K562 (cell line): Measurements from ENCODE around the gene CHCT1. TPM values are rescaled to one million over a fixed set of nuclear protein-coding genes. Genes with fewer than 3 reads are reported as not detected.

Experiments used
- ATF6 ChIP-seq: sonication (generic); formaldehyde crosslinking; IDR thresholded peaks from 2 replicates; pipeline ENCODE4 v1.4.0; 2020; ENCODE audit warnings: mild to moderate bottlenecking, missing genetic modification reagents
- CEBPZ ChIP-seq: fragments of 150-350 bp; IDR thresholded peaks from 2 replicates; pipeline ENCODE4 v1.6.1; 2014; ENCODE audit warnings: low read depth, mild to moderate bottlenecking, low read length, borderline replicate concordance
- CGGBP1 ChIP-seq: fragments of 250-450 bp; sonication (Bioruptor Pico); IDR thresholded peaks from 2 replicates; pipeline ENCODE4 v1.9.0; 2021; ENCODE audit warnings: mild to moderate bottlenecking
- COPS2 ChIP-seq: fragments of 450-650 bp; conservative IDR thresholded peaks from 2 replicates; pipeline ENCODE4 v1.6.1; 2016; ENCODE audit warnings: mild to moderate bottlenecking, moderate library complexity
- DPF2 ChIP-seq: fragments of 450-650 bp; IDR thresholded peaks from 2 replicates; pipeline ENCODE4 v1.6.1; 2016
- FOXA1 ChIP-seq: fragments of 450-650 bp; IDR thresholded peaks from 2 replicates; pipeline ENCODE4 v1.6.1; 2016; ENCODE audit warnings: mild to moderate bottlenecking, borderline replicate concordance
- HIVEP1 ChIP-seq: fragments of 250-450 bp; sonication (Bioruptor Pico); IDR thresholded peaks from 2 replicates; pipeline ENCODE4 v1.4.0; 2020; ENCODE audit warnings: mild to moderate bottlenecking
- JUNB ChIP-seq: fragments of 450-650 bp; formaldehyde crosslinking; conservative IDR thresholded peaks from 2 replicates; pipeline ENCODE4 v1.4.0; 2020; ENCODE audit warnings: mild to moderate bottlenecking
- KDM1A ChIP-seq, 2 experiments: fragments of 450-650 bp; IDR thresholded peaks; 2 replicates each; pipeline ENCODE4 v1.6.1; 2016; ENCODE audit warnings: mild to moderate bottlenecking in 2 of 2
- LARP7 ChIP-seq: fragments of 450-650 bp; IDR thresholded peaks from 2 replicates; pipeline ENCODE4 v1.6.1; 2016
- MAFG ChIP-seq: fragments of 450-650 bp; conservative IDR thresholded peaks from 2 replicates; pipeline ENCODE4 v1.6.1; 2016; ENCODE audit warnings: missing genetic modification characterization, missing compliant biosample characterization
- MTA3 ChIP-seq: fragments of 450-650 bp; formaldehyde crosslinking; IDR thresholded peaks from 2 replicates; pipeline ENCODE4 v1.6.1; 2017; ENCODE audit warnings: mild to moderate bottlenecking, borderline replicate concordance
- PATZ1 ChIP-seq: fragments of 250-450 bp; sonication (Bioruptor Pico); IDR thresholded peaks from 2 replicates; pipeline ENCODE4 v1.5.0; 2020; ENCODE audit warnings: mild to moderate bottlenecking, borderline replicate concordance
- POU5F1 ChIP-seq: fragments of 150-350 bp; IDR thresholded peaks from 2 replicates; pipeline ENCODE4 v1.6.1; 2014; ENCODE audit warnings: borderline replicate concordance, low read length, low read depth, mild to moderate bottlenecking; ENCODE audit not compliant: partially characterized antibody
- SRSF3 ChIP-seq: fragments of 200-400 bp; formaldehyde crosslinking; IDR thresholded peaks from 2 replicates; pipeline ENCODE4 v1.6.1; 2016; ENCODE audit warnings: mild to moderate bottlenecking, low read length, moderate library complexity; ENCODE audit not compliant: insufficient read depth
- TAF1 ChIP-seq: IDR thresholded peaks from 2 replicates; pipeline ENCODE4 v1.6.1; 2011; ENCODE audit warnings: mild to moderate bottlenecking, low read length, moderate library complexity; ENCODE audit not compliant: insufficient read depth, control insufficient read depth, severe bottlenecking; ENCODE audit errors: extremely low read depth
- TRIM24 ChIP-seq, 2 experiments: fragments of 450-650 bp; IDR thresholded peaks; 2 replicates each; pipeline ENCODE4 v1.6.1; 2016
- USF2 ChIP-seq: sonication (generic); formaldehyde crosslinking; IDR thresholded peaks from 2 replicates; pipeline ENCODE4 v1.5.0; 2020; ENCODE audit warnings: missing genetic modification reagents
- ZNF280A ChIP-seq: fragments of 450-650 bp; IDR thresholded peaks from 2 replicates; pipeline ENCODE4 v1.6.1; 2018; ENCODE audit warnings: mild to moderate bottlenecking, low read depth; ENCODE audit not compliant: partially characterized antibody
- polyA plus RNA-seq, 8 experiments: library from polyadenylated mRNA; depleted of rRNA in 4 of 8; stranded (reverse) in 5 of 8; unstranded in 3 of 8; fragments of >200 nt; fragmentation: Nextera tagmentation in 2 of 8; fragmentation: Illumina TruSeq in 1 of 8; extraction: Ambion mirVana in 2 of 8; extraction: Trizol in 1 of 8; gene quantifications; 2 replicates each; pipeline versions ENCODE4 v1.2.1 to v1.2.3, GENCODE V29; 2011 to 2014; ENCODE audit warnings: inconsistent platforms in 1 of 8, missing spikeins in 1 of 8
- total RNA-seq, 7 experiments: library from RNA; depleted of rRNA in 6 of 7; stranded (reverse); fragments of >200 nt in 6 of 7; fragmentation: Illumina TruSeq in 2 of 7; extraction: Trizol in 2 of 7; gene quantifications; 2 replicates each; pipeline versions ENCODE4 v1.2.1 to v1.2.3, GENCODE V29; 2011 to 2021; ENCODE audit warnings: low replicate concordance in 1 of 7

Gene CHCT1
- total and polyA plus RNA-seq, 9 of the 15 experiments (the other 6 are each of a cell fraction or from before 2014, with no cell fraction given), result not detected

- TF ChIP-seq JUNB (CRISPR knock-in tag), result no peak
- TF ChIP-seq DPF2, result no peak
- TF ChIP-seq CGGBP1 (CRISPR knock-in tag), result no peak
- no peak for TF ChIP-seq MAFG (tag)
- TF ChIP-seq MTA3, result no peak
- TF ChIP-seq SRSF3, result no peak
- no peak for TF ChIP-seq FOXA1
- no peak for TF ChIP-seq POU5F1
- no peak for TF ChIP-seq LARP7
- TF ChIP-seq CEBPZ, result no peak
- TF ChIP-seq HIVEP1 (CRISPR knock-in tag), result no peak
- no peak for TF ChIP-seq TRIM24 (IDR thresholded peaks at IDR 0.05)
- TF ChIP-seq TAF1, result peak; percentile 53
- no peak; the same call in 1 of the 2 replicates for TF ChIP-seq ATF6 (CRISPR knock-in tag)
- TF ChIP-seq KDM1A (IDR thresholded peaks at IDR 0.05), result peak in 1 of 2 experiments; percentile 51; a peak in 1 of 4 replicates
- TF ChIP-seq COPS2, result no peak
- TF ChIP-seq PATZ1 (CRISPR knock-in tag), result no peak
- no peak for TF ChIP-seq ZNF280A
- no peak for TF ChIP-seq USF2 (CRISPR knock-in tag)
These were observed 30.7 kb upstream of the CHCT1 start (continued) for GRCh38 chr17:60391471-60392041.
